Endothelial cell of umbilical vein (primary cell): ENCODE data around the gene ABAT.

Experiments
- CTCF ChIP-seq, 2 donors: IDR thresholded peaks; 1 replicate in 1 of 2; 2 replicates in 1 of 2; pipeline ENCODE4 v1.5.1; 2011; ENCODE audit warnings: low read length in 2 of 2, mild to moderate bottlenecking in 2 of 2, moderate library complexity in 2 of 2, control low read depth in 1 of 2, inconsistent platforms in 1 of 2, low read depth in 1 of 2; ENCODE audit not compliant: insufficient read depth in 1 of 2; ENCODE audit errors: extremely low read depth in 1 of 2
- EZH2 ChIP-seq: IDR thresholded peaks from 2 replicates; pipeline ENCODE4 v1.6.1; 2012; ENCODE audit warnings: borderline replicate concordance, low read depth, mild to moderate bottlenecking, moderate library complexity, low read length, inconsistent platforms; ENCODE audit not compliant: severe bottlenecking
- GATA2 ChIP-seq: IDR thresholded peaks from 2 replicates; pipeline ENCODE4 v1.7.0; 2011; ENCODE audit warnings: low read depth, mild to moderate bottlenecking, moderate library complexity, mixed read lengths, low read length; ENCODE audit not compliant: insufficient read length, insufficient read depth
- JUN ChIP-seq: IDR thresholded peaks from 2 replicates; pipeline ENCODE4 v1.6.1; 2011; ENCODE audit warnings: borderline replicate concordance, low read depth; ENCODE audit not compliant: insufficient read length, insufficient read depth
- MAX ChIP-seq: IDR thresholded peaks from 2 replicates; pipeline ENCODE4 v1.6.1; 2011; ENCODE audit not compliant: insufficient read depth, insufficient read length
- MYC ChIP-seq: IDR thresholded peaks from one replicate; pipeline ENCODE4 v1.6.1; 2011; ENCODE audit warnings: mild to moderate bottlenecking, low read depth, low read length
- POLR2A ChIP-seq: IDR thresholded peaks from 2 replicates; pipeline ENCODE4 v1.6.1; 2012; ENCODE audit warnings: low read depth, mild to moderate bottlenecking, control low read depth, low read length
- POLR2AphosphoS5 ChIP-seq: IDR thresholded peaks from 2 replicates; pipeline ENCODE4 v1.6.1; 2012; ENCODE audit warnings: low read depth, mild to moderate bottlenecking, control low read depth, low read length, moderate library complexity; ENCODE audit not compliant: insufficient read depth

GRCh38 chr16:8742068-8742467 is 67.7 kb downstream of the ABAT start:
- TF ChIP-seq CTCF (IDR thresholded peaks at IDR 0.05; ENCODE audit: extremely low read depth in 1 of 2, insufficient read depth in 1 of 2, low read depth in 1 of 2, low read length in 2 of 2) (no peak), EZH2 (no peak), MAX (no peak), POLR2A (no peak), POLR2AphosphoS5 (no peak), JUN (no peak), MYC (no peak), GATA2 (no peak)
